Activated B cell treated with CpG ODN at 0.5 μM for 24 hours (primary cell): Measurements from ENCODE around the gene PGS1. TPM values are rescaled to one million over a fixed set of nuclear protein-coding genes. Genes with fewer than 3 reads are reported as not detected.

Source experiments
- ATAC-seq: fragments of 200-7000 bp; cut with Tn5 transposase; one replicate; pipeline ENCODE4 v1.10.0; 2021; ENCODE audit warnings: low read depth, mild to moderate bottlenecking, moderate library complexity
- CTCF ChIA-PET: fragments of 350-600 bp; sonication (Branson Sonifier 250); formaldehyde crosslinking; loops from one replicate; lab custom pipeline; 2021; ENCODE audit warnings: antibody characterized with exemption; lab: Charles Lee
- POLR2A ChIA-PET: fragments of 350-600 bp; sonication (Branson Sonifier 250); formaldehyde crosslinking; loops from one replicate; lab custom pipeline; 2021; ENCODE audit warnings: antibody characterized with exemption; lab: Charles Lee
- DNase-seq: peaks from one replicate; pipeline ENCODE4 v3.0.0; 2022
- H3K27ac Mint-ChIP-seq: one replicate; pipeline ENCODE4 v1.8.0; 2020; ENCODE audit warnings: mixed read lengths
- H3K27me3 Mint-ChIP-seq: one replicate; pipeline ENCODE4 v1.8.0; 2021; ENCODE audit warnings: mixed read lengths
- H3K36me3 Mint-ChIP-seq: one replicate; pipeline ENCODE4 v1.8.0; 2021; ENCODE audit warnings: low read depth, mixed read lengths
- H3K4me1 Mint-ChIP-seq: one replicate; pipeline ENCODE4 v1.8.0; 2021; ENCODE audit warnings: mixed read lengths
- H3K4me3 Mint-ChIP-seq: one replicate; pipeline ENCODE4 v1.8.0; 2020; ENCODE audit warnings: mild to moderate bottlenecking, mixed read lengths
- H3K9me3 Mint-ChIP-seq: one replicate; pipeline ENCODE4 v1.8.0; 2020; ENCODE audit warnings: mixed read lengths
- intact Hi-C: fragments of 100-400 bp; cut with micrococcal nuclease; formaldehyde crosslinking; loops from one replicate; pipeline ENCODE4 v1.15.1; 2024
- total RNA-seq: library from RNA; stranded (reverse); gene quantifications from 2 replicates; pipeline ENCODE4 v1.2.3, GENCODE V29; 2022
- TF ChIP-seq, protein P1 (sequence below): fragments of 200-600 bp; IDR thresholded peaks from one replicate; pipeline ENCODE4 v1.8.0; 2022; ENCODE audit warnings: antibody characterized with exemption, mild to moderate bottlenecking

PGS1 gene
- total RNA-seq, 1 donor from 2014 or later, result 76.1 TPM

DNA sequence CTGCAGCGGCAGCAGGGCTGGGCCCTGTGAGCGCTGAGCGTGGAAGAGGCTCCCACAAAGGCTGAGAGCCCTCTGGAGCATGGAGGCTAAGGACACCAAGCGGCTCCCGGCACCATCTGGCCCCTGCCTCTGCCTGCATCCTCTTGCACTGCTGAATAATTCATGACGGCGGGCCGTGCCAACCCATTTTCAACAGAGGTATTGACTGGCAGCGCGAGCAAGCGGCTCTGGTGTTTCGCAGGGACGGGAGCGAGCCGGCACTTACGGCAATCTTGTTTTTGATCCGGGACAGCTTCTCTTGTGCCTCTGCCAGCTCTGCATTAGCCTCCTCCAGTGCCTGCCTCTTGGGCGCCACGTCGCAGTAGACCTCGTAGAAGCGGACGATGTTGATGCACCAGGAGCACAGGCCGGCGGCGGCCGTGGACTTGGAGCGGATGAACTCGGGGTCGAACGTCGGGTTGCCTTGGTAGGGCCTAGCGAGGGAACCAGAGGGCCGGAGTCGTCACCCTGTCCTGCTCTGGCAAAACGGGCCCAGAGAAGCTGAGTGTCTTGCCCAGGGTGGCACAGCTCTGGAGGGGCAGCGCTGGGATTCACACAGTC lies 80.4 kb downstream of the PGS1 start:
- no peak for ATAC-seq
- Mint-ChIP-seq H3K27me3 (peaks cover 1% of the 10 kb centered on the region), H3K27ac (no peak overlapping the region), H3K4me1 (no peaks in the 10 kb centered on the region), H3K4me3 (no peak overlapping the region), H3K9me3 (no peaks in the 10 kb centered on the region), H3K36me3 (no peaks in the 10 kb centered on the region)
- intact Hi-C loops, result no loop called here
- CTCF ChIA-PET, result no interaction called here
- POLR2A ChIA-PET, result no interaction called here
- TF ChIP-seq, protein P1, sequence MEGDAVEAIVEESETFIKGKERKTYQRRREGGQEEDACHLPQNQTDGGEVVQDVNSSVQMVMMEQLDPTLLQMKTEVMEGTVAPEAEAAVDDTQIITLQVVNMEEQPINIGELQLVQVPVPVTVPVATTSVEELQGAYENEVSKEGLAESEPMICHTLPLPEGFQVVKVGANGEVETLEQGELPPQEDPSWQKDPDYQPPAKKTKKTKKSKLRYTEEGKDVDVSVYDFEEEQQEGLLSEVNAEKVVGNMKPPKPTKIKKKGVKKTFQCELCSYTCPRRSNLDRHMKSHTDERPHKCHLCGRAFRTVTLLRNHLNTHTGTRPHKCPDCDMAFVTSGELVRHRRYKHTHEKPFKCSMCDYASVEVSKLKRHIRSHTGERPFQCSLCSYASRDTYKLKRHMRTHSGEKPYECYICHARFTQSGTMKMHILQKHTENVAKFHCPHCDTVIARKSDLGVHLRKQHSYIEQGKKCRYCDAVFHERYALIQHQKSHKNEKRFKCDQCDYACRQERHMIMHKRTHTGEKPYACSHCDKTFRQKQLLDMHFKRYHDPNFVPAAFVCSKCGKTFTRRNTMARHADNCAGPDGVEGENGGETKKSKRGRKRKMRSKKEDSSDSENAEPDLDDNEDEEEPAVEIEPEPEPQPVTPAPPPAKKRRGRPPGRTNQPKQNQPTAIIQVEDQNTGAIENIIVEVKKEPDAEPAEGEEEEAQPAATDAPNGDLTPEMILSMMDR, result no peak
- no peak for DNase-seq

- H3K4me1 Mint-ChIP-seq, result no peaks in the 10 kb centered on the region
- intact Hi-C loops, result no loop called here
- H3K9me3 Mint-ChIP-seq, result no peaks in the 10 kb centered on the region
- DNase-seq (no peak), ATAC-seq (no peak)
- ChIA-PET POLR2A (no interaction called here), CTCF (no interaction called here)
- H3K36me3 Mint-ChIP-seq, result no peaks in the 10 kb centered on the region
- peaks cover 1% of the 10 kb centered on the region for H3K27me3 Mint-ChIP-seq
- no peak overlapping the region for H3K4me3 Mint-ChIP-seq
- TF ChIP-seq, protein P1, result no peak
- no peak overlapping the region for H3K27ac Mint-ChIP-seq
These were observed 81.2 kb downstream of the PGS1 start for GRCh38 chr17:78459696-78460095.

DNA sequence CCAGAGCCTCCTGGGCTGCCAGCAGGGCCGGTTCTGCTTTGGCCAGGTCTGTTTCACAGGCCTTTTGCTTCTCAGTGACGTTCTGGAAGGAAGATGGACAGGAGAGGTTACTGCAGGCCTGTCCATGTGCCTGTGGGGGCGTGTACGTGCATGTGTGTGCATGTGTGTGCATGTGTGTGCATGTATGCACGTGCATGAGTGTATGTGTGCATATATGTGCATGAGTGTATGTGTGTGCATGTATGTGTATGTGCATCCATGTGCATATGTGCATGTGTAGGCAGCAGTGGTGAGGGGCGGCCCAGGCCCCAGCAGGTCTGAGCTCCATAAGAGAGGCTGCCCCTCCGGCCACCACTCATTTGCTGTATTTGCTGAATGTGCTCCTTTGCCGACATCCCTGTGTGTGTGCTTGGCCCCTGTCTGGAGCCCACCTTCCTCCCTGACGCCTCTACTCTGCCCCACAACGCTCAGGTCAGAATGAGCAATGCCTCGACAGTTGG lies 81.8 kb downstream of the PGS1 start:
- intact Hi-C loops, result no loop called here
- Mint-ChIP-seq H3K36me3 (no peaks in the 10 kb centered on the region), H3K27ac (no peak overlapping the region), H3K9me3 (no peaks in the 10 kb centered on the region), H3K27me3 (peaks cover 1% of the 10 kb centered on the region), H3K4me1 (no peaks in the 10 kb centered on the region), H3K4me3 (no peak overlapping the region)
- ChIA-PET POLR2A (no interaction called here), CTCF (no interaction called here)
- no peak for ATAC-seq
- TF ChIP-seq, protein P1, result no peak
- DNase-seq, result no peak

DNA sequence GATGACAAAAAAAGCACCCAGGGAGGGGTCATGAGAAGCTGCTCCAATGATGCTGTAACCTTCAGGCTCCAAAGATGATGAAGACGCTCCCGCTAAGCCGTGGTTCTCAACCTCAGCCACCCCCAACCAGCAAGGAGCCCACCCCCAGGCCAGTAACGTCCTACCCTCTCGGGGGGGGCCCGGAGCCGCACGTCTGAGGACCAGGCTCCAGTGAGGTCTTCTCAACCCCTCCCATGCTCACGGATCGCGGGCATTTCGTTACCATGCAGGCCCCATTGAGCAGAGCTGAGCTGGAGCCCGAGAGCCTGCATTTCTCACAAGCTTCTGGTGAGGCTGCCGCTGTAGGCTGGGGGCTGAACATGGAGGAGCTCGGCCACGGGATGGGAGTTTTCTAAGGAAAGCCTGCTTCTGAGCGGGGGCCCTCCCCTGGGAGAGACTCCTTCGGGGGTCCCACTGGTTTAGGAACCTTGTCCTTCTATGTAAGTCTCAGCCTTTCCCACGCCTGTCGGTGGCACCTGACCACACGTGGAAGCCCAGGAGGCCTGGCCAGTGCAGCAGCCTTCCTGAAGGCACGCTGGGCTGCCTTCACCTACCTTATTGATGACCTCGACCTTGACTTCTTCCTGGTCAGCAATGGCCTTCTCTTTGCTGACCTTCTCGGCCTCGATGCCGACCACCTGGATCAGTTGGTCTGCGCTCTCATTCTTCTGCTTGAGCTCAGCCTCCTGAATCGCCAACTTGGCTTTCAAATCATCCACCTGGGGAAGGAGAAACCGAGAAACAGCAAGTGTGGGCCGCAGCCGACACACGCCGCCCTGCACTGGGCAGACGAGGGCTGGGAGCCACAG lies 82.7 kb downstream of the PGS1 start:
- TF ChIP-seq, protein P1, result no peak
- intact Hi-C loops, result no loop called here
- CTCF ChIA-PET, result interaction anchor here (0.7 kb wide), 1 partner anchor 16 kb away, joined by 3 read pairs; no protein-coding TSS in a partner anchor
- Mint-ChIP-seq H3K27ac (no peak overlapping the region), H3K36me3 (no peaks in the 10 kb centered on the region), H3K4me3 (no peak overlapping the region), H3K27me3 (peaks cover 1% of the 10 kb centered on the region), H3K9me3 (no peaks in the 10 kb centered on the region), H3K4me1 (no peaks in the 10 kb centered on the region)
- POLR2A ChIA-PET, result no interaction called here
- DNase-seq (no peak), ATAC-seq (no peak)

DNA sequence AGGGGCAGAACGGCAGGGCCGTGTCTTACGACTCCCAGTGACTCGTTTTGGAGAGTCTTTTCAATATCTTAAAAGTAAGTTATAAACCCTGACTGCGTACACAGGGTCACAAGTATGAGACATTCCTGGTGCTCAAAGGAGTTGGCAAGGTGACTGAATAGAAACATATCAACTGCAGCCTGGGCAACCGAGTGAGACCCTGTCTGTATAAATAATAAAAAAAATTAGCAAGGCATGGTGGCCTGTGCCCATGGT lies 83.3 kb downstream of the PGS1 start:
- POLR2A ChIA-PET, result no interaction called here
- intact Hi-C loops, result no loop called here
- ATAC-seq (no peak), DNase-seq (no peak)
- no peaks in the 10 kb centered on the region for H3K9me3 Mint-ChIP-seq
- no peaks in the 10 kb centered on the region for H3K4me1 Mint-ChIP-seq
- CTCF ChIA-PET, result no interaction called here
- H3K27me3 Mint-ChIP-seq, result peaks cover 1% of the 10 kb centered on the region
- H3K36me3 Mint-ChIP-seq, result no peaks in the 10 kb centered on the region
- H3K27ac Mint-ChIP-seq, result no peak overlapping the region
- TF ChIP-seq, protein P1, result no peak
- no peak overlapping the region for H3K4me3 Mint-ChIP-seq
